ENCODE measurements around the gene PAAF1.

GRCh38 chr11:73978576-73979086, 101.8 kb downstream of the PAAF1 start:
- TF ChIP-seq CTCF (conservative IDR thresholded peaks at IDR 0.05; ENCODE audit: low read depth in 2 of 2) = no peak
- TF ChIP-seq ZNF331 (CRISPR knock-in tag; IDR thresholded peaks at IDR 0.05; ENCODE audit: low read depth) = no peak
- TF ChIP-seq POLR2AphosphoS5 (IDR thresholded peaks at IDR 0.05; ENCODE audit: low read depth) = no peak
